ENCODE measurements around the gene RNF10.
A peak's percentile ranks its signal among the peaks of the same experiment; 100 is the strongest.
"Not testable (repeated sequence)": the region's sequence is repeated elsewhere in the genome, so short reads cannot be mapped to it uniquely, and the experiment has no call there.

RNF10 gene

DNA sequence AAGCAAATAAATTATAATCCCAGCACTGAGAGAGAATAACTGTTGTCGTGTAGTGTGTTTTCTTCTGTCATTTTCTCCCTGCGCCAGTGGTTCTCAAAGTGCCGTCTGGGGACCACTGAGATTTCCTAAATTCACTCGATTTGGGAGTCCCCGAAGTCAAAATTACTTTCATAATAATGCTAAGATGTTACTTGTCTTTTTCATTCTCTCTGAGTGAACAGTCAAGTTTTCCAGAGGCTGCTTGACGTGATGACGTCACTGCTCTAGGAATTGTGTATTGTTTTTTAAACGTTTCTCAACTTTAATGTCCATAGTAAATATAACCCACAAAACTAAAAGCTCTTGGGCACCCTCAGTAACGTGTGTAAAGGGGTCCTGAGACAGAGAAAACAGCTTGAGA is 47.8 kb downstream of the RNF10 start:
- no peak for DNase-seq

DNA sequence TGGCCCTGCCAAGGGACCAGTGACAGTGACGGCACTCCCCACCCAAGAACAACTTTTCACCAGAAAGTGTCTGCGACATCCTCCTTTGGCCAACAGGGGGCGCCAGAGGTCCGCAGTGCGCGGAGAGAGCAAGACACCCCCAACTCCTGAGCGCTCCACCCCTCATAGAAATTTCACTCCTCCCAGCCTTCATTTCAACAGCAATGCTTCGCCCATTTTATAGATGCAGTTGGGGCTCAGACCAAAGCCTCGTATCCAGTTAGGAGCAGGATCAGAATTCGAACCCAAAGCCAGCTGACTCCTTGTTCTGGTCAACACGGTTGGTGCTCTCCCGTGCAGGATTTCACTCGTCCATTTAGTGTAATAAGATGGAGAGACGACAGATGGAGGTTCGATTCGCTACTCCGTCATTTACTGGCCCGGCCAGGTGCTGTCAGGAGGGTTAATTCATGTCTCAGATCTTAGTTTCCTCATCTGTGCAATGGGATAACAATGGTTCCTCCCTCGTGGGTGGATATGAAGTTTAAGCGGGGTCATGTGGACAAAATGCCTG is 49.4 kb downstream of the RNF10 start:
- DNase-seq, result peak; percentile 43 to 44

DNA sequence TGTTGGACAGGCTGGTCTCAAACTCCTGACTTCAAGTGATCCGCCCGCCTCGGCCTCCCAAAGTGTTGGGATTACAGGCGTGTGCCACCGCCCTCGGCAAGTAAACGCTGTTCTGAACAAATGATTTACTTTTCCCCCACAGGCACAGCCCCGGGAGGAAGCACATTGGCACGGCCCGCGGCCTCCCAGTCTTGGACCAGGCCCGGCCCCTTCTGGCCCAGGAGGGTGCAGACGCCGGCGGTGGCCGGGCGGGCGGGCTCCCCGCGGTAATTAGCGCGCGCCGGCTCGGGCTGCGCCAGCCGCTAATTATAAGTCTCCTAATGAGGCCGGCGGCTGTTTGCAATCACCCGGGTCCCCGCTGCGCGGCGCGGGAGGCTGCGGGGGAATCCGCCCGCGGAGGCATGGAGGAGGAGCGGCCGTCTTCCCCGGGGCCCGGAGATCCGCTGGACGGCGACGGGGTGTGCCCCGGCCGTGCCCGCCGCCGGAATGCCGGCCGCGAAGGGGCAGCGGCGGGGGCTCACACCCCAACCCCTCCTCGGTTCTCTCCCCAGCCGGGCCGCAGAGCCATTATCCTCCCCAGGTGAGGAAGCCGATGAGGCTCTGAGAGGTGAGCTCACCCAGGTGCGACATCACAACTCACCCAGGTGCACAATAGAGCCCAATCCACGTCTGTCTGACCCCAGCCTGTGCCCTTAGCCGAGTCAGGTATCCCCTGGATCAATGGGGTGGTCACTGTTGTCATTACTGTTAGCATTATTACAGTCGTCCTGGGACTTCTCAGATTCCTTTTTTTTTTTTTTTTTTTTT is 50.4 kb downstream of the RNF10 start:
- DNase-seq, result peak; percentile 25 to 41

DNA sequence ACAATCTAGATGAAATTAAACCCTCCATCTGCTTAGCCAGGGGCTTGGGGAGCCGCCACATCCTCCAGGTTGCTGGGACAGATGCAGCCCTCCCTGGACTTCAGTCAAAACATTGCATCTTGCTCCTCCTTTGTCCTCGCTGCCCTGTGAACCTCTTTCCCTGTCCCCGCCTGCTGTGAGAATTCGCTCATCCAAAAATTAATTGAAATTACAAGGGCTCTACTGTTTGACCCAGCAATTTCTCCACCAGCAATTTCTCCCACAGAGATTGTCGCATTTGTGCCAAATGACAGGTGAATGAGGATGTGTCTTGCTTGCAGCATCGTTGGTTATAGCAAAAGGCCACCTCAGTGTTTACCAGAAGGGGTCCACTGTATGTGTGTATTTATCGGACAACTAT is 52.0 kb downstream of the RNF10 start:
- DNase-seq, result no peak

DNA sequence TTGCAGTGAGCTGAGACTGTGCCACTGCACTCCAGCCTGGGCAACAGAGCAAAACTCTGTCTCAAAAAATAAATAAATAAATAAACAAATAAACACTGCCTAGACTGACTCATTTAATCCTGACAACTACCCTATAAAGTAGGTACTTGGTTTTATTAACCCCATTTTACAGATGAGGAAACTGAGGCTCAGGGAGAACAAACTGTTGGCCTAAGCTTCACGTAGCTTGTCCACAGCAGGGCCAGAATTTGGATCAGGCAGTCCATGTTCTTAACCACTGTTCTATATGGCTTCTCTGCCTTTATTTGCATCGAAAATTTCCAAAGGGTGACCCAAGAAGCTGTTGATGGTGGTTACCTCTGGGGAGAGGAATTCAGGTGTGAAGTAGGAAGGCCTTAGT is 52.7 kb downstream of the RNF10 start:
- DNase-seq, result no peak

DNA sequence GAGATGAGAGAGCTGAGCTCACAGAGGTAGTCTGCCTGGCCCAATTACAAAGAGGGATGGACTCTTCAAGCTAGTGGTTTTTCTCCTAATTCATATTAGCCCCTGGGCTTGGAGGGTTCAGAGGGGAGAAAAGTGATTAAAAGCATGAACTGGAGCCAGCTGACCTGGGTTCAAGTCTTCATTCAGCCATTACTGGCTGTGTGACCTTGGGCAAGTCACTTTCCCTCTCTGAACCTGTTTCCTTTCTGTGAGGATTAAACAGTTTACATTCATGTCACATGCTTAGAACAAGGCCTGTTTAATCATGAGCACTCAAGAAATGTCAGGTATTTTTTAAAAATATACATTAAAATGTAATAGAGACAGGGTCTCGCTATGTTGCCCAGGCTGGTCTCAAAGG is 54.2 kb downstream of the RNF10 start:
- DNase-seq, result no peak

DNA sequence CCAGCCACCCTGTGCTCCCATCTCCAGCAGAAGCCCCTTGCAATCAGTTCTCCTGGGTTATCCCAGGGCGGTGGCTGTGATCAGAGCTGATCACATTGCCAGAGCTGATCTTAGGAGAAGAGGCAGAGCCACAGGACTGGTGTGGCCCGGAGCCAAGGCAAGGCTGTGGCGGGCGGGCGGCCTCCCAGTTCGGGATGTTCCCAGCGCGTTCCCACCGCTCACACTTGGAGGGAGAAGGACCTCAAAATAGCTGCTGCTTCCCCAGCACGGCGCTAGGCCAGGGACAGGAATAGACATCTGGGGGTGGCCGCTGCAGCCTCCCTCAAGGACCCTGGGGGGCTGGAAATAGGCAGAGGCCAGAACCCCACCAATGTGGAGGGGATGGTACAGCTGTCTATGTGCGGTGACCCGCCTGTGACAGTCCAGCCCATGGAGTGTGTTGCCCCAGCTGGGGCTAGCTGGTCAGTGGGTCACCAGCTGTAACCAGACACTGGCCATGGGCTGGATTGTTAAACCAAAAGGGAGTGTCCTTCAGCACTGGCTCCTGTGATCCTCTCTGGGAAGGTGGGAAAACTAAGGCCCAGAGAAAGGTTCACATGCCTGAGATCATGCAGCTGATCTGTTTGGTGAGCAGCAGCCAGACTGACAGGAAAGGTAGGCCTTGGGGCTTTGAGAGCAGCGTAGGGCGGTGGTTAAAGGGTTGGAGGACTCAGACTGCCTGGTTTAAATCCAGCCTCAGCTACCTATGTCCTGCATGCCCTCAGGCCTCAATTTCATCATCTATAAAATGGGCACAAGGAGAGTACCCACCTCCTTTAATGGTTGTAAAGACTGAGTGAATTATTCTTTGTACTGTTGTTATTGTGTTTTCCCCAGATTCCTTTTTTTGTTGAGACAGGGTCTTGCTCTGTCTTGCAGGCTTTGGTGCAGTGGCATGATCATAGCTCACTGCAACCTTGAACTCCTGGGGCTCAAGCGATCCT is 55.1 kb downstream of the RNF10 start:
- no peak for DNase-seq

DNA sequence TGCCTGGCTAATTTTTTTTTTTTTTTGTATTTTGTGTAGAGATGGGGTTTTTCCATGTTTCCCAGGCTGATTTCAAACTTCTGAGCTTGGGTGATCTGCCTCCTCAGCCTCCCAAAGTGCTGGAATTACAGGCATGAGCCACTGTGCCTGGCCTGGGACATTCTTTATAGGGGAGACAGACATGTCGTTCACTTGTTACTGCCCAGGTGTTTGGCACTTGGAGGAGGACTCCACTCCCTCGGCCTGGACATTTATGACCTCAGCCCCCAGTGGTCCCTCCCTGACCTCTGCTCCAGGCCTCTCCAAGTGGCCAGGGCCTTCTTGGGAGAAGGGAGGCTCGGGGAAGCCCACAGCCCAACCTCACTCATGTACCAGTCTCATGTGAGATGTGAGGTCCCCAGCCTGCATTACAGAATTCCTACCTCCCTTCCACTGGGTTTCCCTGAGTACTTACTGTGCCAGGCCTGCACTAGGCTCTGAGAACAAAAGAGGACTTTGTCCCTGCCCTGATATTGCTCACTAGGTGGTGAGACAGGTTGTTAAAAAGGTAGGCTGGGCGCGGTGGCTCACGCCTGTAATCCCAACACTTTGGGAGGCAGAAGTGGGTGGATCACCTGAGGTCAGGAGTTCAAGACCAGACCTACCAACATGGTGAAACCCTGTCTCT is 56.7 kb downstream of the RNF10 start:
- no peak for DNase-seq

DNA sequence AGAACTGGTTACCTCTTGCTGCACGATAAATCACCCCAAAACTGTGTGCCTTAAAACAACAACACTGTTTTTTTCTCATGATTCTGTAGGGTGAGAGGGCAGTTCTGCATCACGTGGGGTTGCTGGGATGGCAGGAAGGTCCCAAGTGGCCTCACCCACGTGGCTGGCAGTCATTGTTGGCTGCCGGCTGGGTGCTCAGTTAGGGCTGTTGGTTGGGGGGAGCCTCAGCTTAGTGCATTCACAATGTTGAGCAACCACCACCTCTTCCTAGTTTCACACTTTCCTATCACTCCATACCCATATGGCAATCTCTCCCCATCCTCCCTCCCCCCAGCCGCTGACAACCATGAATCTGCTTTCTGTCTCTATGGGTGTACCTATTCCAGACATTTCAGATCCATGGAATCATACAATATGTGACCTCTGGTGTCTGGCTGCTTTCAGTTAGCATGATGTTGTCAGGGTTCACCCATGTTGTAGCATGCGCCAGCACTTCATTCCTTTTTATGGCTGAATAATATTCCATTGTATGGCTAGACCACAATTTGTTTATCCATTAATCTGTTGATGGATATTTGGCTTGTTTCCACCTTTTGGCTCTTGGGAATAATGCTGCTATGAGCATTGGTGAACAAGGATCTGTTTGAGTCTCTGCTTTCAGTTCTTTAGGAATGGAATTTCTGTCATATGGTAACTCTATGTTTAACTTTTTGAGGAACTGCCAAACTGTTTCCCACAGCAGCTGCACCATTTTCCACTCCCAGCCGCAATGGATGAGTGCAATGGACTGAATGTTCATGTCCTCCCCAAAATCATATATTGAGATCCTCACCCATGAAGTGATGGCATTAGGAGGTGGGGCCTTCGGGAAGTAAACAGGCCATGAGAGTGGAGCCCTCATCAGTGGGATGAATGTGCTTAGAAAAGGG is 58.2 kb downstream of the RNF10 start:
- DNase-seq, result no peak

DNA sequence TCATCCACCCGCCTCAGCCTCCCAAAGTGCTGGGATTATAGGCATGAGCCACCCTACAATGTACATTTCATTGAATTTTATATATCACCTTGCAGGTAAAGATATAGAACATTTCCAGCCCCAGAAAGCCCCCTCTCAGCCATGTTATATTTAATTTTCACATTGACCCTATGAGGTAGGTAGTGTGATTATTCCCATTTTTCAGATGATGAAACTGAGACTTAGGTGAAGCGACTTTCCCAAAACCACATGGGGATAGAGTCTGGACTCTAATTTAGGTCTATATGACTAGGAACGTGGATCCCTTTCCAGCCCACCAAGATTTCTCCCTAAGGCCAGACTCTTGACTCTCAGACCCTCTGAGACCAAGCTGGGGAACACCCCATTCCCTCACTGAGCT is 62.7 kb downstream of the RNF10 start:
- DNase-seq, result no peak

DNA sequence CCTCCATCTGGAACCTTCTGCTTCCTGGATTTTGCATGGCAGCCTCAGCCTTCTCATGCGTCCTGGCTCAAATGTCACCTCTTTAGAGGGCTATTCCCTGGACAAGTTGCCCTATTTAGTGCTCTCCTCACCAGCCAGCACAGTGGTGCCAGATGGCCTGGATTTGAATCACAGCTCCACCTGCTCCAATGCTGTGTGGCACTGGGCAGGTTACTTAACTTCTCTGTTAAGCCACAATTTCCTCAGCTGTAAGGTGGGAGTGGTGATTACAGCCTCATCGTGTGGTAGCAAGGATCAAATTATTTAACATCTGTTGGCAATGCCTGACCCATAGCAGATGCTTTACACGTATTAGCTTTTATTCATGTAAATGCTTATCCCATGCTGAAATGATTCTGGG is 63.7 kb downstream of the RNF10 start:
- no peak for DNase-seq

DNA sequence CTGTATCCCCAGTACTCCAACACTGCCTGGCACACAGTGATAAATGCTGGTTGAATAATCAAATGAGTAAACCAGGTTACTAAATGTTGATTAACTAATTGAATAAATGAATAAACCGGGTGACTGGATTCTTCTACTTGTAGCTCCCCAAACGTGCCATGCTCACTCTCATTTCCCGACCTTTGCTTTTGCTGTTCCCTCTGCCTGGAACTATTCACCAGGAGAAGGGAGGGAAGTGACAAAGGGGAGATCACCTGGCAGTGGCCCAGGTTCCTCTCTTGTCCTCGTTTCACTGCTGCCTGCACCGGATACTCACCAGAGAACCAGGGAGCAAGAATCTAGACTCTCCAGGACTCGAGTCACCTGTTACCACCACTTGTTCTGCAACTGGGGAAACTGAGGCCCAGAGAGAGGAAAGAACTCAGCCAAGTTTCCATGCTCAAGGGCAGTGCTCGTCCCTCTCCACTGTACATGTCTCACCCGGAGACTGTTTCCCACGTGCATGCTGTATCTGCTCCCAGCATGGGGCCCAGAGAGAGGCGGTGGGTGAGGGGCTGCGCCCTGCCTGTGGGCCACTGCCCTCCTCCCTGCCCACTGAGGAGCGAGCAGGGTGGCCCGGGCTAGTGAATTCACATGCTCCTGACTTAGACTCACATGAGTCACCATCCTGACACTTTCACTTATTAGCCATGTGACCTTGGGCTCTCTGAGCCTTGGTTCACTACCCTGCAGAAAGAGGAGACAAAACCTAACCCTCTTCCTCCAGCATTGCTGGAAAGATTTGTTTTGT is 64.7 kb downstream of the RNF10 start:
- no peak for DNase-seq

DNA sequence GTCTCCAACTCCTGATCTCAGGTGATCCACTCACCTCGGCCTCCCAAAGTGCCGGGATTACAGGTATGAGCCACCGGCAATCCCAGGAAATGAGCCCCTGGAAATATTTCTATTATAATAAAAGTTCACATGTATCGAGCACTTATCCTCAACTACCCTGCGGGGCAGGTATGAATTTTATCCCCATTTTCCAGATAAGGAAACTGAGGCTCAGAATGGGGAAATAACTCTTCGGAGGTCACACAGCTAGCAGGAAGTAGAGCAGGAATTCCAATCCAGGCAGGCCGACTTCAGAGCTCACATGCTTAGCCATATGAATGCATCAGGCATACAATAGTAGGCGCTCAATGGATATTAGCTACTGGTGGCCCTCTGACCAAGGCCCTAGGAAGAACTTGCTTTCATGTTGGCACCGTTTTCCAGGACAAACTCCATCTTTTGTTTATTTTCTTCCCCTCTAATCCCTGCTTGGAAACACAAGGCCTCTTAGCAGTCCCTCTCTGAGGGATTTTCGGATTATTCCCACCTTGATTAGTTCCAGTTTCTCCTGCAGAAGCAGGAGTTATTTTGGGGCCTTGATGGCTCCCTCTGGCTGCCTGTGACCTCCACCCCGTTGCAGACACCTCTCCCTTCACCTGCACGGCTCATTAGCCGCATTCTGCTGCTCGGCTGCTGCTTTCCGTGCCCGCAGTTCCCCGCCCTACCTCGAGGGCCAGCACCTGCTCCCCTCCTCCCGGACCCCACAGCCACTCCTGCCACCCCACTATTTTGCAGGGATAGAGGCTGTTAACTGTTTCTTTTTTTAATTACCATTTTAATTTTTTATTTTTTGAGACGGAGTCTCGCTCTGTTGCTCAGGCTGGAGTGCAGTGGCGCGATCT is 65.8 kb downstream of the RNF10 start:
- no peak for DNase-seq

DNA sequence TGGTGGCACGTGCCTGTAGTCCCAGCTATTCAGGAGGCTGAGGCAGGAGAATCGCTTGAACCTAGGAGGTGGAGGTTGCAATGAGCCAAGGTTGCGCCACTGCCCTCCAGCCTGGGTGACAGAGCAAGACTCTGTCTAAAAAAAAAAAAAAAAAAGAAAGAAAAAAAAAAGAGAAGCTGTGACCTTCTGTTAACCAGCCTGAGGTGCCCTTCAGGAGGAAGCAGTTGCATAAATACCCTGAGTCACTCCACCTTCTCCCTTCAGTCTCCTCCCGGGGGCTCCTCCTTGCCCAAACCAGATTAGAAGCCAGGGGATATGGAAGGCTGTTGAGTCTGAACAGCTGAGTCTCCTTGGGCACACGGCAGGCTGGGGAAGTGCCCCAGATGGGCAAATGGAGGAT is 68.3 kb downstream of the RNF10 start:
- DNase-seq, result not testable (repeated sequence)

DNA sequence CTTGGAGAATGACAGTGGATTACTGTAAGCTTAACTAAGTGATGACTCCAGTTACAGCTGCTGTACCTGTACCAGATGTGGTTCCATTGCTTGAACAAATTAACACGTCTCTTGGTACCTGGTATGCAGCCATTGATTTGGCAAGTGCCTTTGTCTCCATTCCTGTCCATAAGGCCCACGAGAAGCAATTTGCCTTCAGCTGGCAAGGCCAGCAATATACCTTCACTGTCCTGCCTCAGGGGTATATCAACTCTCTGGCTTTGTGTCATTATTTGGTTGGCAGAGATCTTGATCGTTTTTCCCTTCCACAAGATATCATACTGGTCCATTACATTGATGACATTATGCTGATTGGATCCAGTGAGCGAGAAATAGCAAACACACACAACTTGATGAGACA is 76.4 kb downstream of the RNF10 start:
- no peak for DNase-seq

DNA sequence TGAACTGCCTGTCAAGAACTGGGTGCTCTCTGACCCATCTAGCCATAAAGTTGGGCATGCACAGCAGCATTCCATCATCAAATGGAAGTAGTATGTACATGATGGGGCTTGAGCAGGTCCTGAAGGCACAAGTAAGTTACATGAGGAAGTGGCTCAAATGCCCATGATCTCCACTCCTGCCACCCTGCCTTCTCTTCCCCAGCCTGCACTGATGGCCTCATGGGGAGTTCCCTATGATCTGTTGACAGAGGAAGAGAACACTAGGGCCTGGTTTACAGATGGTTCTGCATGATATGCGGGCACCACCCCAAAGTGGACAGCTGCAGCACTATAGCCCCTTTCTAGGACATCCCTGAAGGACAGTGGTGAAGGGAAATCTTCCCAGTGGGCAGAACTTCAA is 77.4 kb downstream of the RNF10 start:
- not testable (repeated sequence) for DNase-seq

DNA sequence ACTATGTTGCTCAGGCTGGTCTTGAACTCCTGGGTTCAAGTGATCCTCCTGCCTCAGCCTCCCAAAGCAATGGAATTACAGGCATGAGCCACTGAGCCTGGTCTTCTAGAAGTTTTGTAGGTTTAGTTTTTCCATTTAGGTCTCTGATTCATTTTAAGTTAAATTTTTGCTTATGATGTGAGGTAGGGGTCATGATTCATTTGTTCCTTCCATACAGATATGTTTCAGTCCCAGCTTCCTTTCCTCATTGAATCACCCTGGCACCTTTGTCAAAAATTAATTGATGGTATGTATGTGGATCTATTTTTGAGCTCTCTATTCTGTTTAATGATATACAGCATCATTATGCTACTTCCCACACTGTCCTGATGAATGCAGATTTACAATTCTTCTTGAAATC is 80.7 kb downstream of the RNF10 start:
- no peak for DNase-seq

DNA sequence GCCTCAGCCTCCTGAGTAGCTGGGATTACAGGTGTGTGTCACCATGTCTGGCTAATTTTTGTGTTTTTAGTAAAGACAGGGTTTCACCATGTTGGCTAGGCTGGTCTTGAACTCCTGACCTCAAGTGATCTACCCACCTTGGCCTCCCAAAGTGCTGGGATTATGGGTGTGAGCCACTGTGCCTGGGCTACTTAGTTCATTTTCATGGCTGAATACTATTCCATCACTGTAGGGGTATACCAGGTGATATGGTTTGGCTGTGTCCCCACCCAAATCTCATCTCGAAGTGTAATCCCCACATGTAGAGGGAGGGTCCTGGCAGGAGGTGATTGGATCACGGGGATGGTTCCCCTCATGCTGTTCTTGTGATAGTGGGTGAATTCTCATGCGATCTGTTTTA is 83.0 kb downstream of the RNF10 start:
- not testable (repeated sequence) for DNase-seq

DNA sequence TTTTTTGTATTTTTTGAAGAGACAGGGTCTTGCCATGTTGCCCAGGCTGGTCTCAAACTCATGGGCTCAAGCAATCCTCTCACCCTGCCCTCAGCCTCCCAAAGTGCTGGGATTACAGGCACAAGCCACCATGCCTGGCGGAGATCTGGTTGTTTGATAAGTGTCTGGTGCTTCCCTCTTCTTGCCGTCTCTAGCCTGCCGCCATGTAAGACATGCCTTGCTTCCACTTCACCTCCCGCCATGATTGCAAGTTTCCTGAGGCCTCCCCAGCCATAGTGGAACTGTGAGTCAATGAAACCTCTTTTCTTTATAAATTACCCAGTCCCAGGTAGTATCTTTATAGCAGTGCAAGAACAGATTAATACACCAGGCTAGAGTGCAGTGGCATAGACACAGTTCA is 83.6 kb downstream of the RNF10 start:
- not testable (repeated sequence) for DNase-seq
